Mesendoderm (in vitro differentiated cells): ENCODE results near the gene SLC23A2.

Experiments
- DNase-seq: peaks from one replicate; pipeline ENCODE4 v3.0.0; 2013
- H2AK5ac ChIP-seq: 2 replicates; pipeline ENCODE4 v1.6.1; 2013; ENCODE audit warnings: low read length, inconsistent platforms
- H2BK120ac ChIP-seq: 2 replicates; pipeline ENCODE4 v1.6.1; 2013; ENCODE audit warnings: low read depth, mild to moderate bottlenecking, low read length, moderate library complexity, mixed read lengths
- H2BK15ac ChIP-seq: replicated peaks from 2 replicates; pipeline ENCODE4 v1.6.1; 2013; ENCODE audit warnings: low read depth, mild to moderate bottlenecking, moderate library complexity
- H2BK5ac ChIP-seq: 2 replicates; pipeline ENCODE4 v1.6.1; 2013; ENCODE audit warnings: low read length, inconsistent platforms
- H3K18ac ChIP-seq: 2 replicates; pipeline ENCODE4 v1.6.1; 2013; ENCODE audit warnings: mild to moderate bottlenecking, low read length, mixed read lengths
- H3K23ac ChIP-seq: one replicate; pipeline ENCODE4 v1.6.1; 2013; ENCODE audit warnings: low read length
- H3K27ac ChIP-seq: 2 replicates; pipeline ENCODE4 v1.5.1; 2013; ENCODE audit warnings: low read depth, mild to moderate bottlenecking, inconsistent platforms, low read length, moderate library complexity
- H3K27me3 ChIP-seq: 2 replicates; pipeline ENCODE4 v1.6.1; 2013; ENCODE audit warnings: low read length, control low read depth, mild to moderate bottlenecking, inconsistent platforms; ENCODE audit not compliant: insufficient read depth, poor library complexity
- H3K36me3 ChIP-seq: 2 replicates; pipeline ENCODE4 v1.6.1; 2013; ENCODE audit warnings: low read length, inconsistent platforms; ENCODE audit not compliant: control insufficient read depth, insufficient read depth
- H3K4ac ChIP-seq: one replicate; pipeline ENCODE4 v1.6.1; 2013; ENCODE audit warnings: low read depth, mild to moderate bottlenecking, low read length, moderate library complexity
- H3K4me1 ChIP-seq: 2 replicates; pipeline ENCODE4 v1.6.1; 2013; ENCODE audit warnings: low read depth, low read length, inconsistent platforms; ENCODE audit not compliant: control insufficient read depth
- H3K4me2 ChIP-seq: 2 replicates; pipeline ENCODE4 v1.6.1; 2013; ENCODE audit warnings: low read length
- H3K4me3 ChIP-seq: 2 replicates; pipeline ENCODE4 v1.5.1; 2013; ENCODE audit warnings: mild to moderate bottlenecking, low read length
- H3K56ac ChIP-seq: one replicate; pipeline ENCODE4 v1.6.1; 2013; ENCODE audit warnings: low read length
- H3K79me1 ChIP-seq: 2 replicates; pipeline ENCODE4 v1.6.1; 2013; ENCODE audit warnings: low read length, inconsistent platforms
- H3K79me2 ChIP-seq: 2 replicates; pipeline ENCODE4 v1.6.1; 2013; ENCODE audit warnings: mild to moderate bottlenecking, low read length; ENCODE audit not compliant: control insufficient read depth, insufficient read depth
- H3K9ac ChIP-seq: 2 replicates; pipeline ENCODE4 v1.6.1; 2013; ENCODE audit warnings: low read length, inconsistent platforms
- H4K5ac ChIP-seq: one replicate; pipeline ENCODE4 v1.6.1; 2013; ENCODE audit warnings: low read length
- H4K8ac ChIP-seq: one replicate; pipeline ENCODE4 v1.6.1; 2013; ENCODE audit warnings: low read depth, mild to moderate bottlenecking, control low read depth, low read length, moderate library complexity
- WGBS: extraction: QIAGEN DNeasy Blood & Tissue Kit; methylation state at CpG from one replicate; pipeline ENCODE4 v1.1.7; 2013; ENCODE audit warnings: low lambda C conversion rate, missing lambda C conversion rate; ENCODE audit not compliant: insufficient coverage; ENCODE audit errors: extremely low coverage; 5-methylcytosine and 5-hydroxymethylcytosine counted together

SLC23A2 gene

DNA sequence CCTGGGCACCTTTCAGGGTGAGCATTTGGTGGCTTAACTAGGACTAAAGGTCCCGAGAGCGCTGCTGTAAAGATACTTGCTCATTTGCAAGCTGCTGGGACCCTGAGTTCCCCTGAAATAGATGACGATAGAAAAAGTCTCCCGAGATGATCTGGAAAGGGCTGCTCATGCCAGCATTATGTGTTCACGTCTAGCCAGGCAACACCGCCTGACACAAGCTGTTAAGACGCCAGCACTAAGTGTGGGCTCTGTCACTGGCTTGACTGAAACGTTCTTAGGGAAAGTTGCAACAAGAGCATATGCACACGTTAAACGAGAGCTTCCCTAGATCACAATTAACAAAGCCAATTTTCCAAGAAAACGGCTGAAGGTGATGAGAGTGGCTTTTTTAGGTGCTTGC, 113.7 kb downstream of the SLC23A2 start:
- no peaks in the 10 kb centered on the region for H3K27me3 ChIP-seq
- H3K18ac ChIP-seq = no peak overlapping the region
- H3K23ac ChIP-seq = no peak overlapping the region
- no peak overlapping the region for H2BK120ac ChIP-seq
- no peak overlapping the region for H2AK5ac ChIP-seq
- H3K36me3 ChIP-seq = no peaks in the 10 kb centered on the region
- no peak overlapping the region for H2BK15ac ChIP-seq
- no peaks in the 10 kb centered on the region for H3K79me1 ChIP-seq
- H3K4me2 ChIP-seq = no peak overlapping the region
- no peaks in the 10 kb centered on the region for H3K4me1 ChIP-seq
- no CpG with 5 or more reads among the region's 11 CpGs for WGBS
- H3K4ac ChIP-seq = no peak overlapping the region
- H2BK5ac ChIP-seq = no peak overlapping the region
- H3K56ac ChIP-seq = no peak overlapping the region
- no peak overlapping the region for H4K5ac ChIP-seq
- no peak overlapping the region for H3K27ac ChIP-seq
- DNase-seq = no peak
- no peak overlapping the region for H3K9ac ChIP-seq
- H4K8ac ChIP-seq = no peak overlapping the region
- H3K4me3 ChIP-seq = no peak overlapping the region
- H3K79me2 ChIP-seq = no peaks in the 10 kb centered on the region

DNA sequence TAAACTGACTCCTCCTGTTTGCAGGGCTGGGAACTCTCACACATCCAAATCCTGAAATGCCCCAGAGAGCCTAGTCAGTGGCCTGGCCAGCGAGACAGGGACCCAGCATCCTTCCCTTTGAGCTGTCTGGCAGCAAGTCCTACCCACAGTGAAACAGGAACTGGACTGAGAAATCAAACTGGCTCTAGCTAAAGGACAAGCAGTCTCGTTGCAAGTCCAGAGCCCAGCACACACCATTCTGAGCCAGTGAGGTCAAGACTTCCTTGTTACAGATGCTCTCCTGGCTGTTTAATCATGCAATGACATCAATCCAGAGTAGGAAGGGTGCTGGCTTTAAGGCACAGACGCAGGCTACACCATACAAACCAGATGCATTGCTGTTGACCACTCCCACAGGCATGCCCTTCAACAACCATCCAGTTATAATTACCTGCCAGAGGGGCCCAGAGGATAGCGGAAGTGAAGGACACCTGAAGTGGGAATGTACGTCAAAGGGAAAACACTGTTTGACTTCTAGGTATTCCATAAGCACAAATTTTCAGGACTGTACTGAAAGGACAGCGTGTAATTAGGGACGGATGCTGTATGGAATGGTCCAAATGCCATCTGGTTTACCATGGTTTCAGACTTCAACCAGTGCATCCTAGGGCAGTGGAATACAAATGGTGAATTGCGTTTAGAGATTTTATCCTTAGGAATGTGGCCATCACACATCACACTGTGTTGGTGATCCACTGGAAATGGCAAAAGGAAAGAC, 114.4 kb downstream of the SLC23A2 start:
- no peak overlapping the region for H4K5ac ChIP-seq
- WGBS = no CpG with 5 or more reads among the region's 8 CpGs
- no peaks in the 10 kb centered on the region for H3K4me1 ChIP-seq
- H3K79me2 ChIP-seq = no peaks in the 10 kb centered on the region
- H3K23ac ChIP-seq = no peak overlapping the region
- H3K27ac ChIP-seq = no peak overlapping the region
- no peak overlapping the region for H4K8ac ChIP-seq
- no peak overlapping the region for H3K18ac ChIP-seq
- DNase-seq = no peak
- H2BK120ac ChIP-seq = no peak overlapping the region
- H3K27me3 ChIP-seq = no peaks in the 10 kb centered on the region
- H2AK5ac ChIP-seq = no peak overlapping the region
- no peak overlapping the region for H3K56ac ChIP-seq
- no peaks in the 10 kb centered on the region for H3K36me3 ChIP-seq
- H3K4me2 ChIP-seq = no peak overlapping the region
- H3K9ac ChIP-seq = no peak overlapping the region
- no peak overlapping the region for H2BK15ac ChIP-seq
- no peak overlapping the region for H2BK5ac ChIP-seq
- H3K4me3 ChIP-seq = no peak overlapping the region
- no peaks in the 10 kb centered on the region for H3K79me1 ChIP-seq
- no peak overlapping the region for H3K4ac ChIP-seq

DNA sequence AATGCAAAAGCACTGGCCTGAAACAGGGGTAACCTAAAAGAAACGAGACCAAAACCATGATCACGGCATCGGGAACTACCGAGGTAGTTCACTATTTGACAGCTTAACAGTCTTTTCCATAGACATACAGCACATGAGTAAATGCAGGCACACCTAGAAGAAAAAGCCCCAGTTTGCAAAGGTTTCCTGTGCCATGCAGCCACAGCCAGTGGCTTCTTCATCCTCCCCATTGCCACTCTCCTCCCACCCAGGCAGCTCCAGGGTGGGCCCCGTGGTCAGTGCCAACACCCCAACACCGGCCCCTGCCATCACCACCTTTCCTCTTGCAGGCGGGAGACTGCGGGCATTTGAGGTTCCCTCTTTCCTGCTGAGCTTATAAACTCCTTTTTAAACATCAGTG, 115.4 kb downstream of the SLC23A2 start:
- no peak overlapping the region for H3K23ac ChIP-seq
- H3K4me1 ChIP-seq = no peaks in the 10 kb centered on the region
- H4K5ac ChIP-seq = no peak overlapping the region
- no peak overlapping the region for H3K4me3 ChIP-seq
- no peaks in the 10 kb centered on the region for H3K79me2 ChIP-seq
- H2BK15ac ChIP-seq = no peak overlapping the region
- no peak overlapping the region for H4K8ac ChIP-seq
- no peaks in the 10 kb centered on the region for H3K36me3 ChIP-seq
- no peak for DNase-seq
- H2BK120ac ChIP-seq = no peak overlapping the region
- no peak overlapping the region for H3K27ac ChIP-seq
- no peak overlapping the region for H2BK5ac ChIP-seq
- H3K4ac ChIP-seq = no peak overlapping the region
- H3K9ac ChIP-seq = no peak overlapping the region
- H3K56ac ChIP-seq = no peak overlapping the region
- WGBS = no CpG with 5 or more reads among the region's 8 CpGs
- no peak overlapping the region for H2AK5ac ChIP-seq
- H3K79me1 ChIP-seq = no peaks in the 10 kb centered on the region
- H3K4me2 ChIP-seq = no peak overlapping the region
- H3K27me3 ChIP-seq = no peaks in the 10 kb centered on the region
- H3K18ac ChIP-seq = no peak overlapping the region

DNA sequence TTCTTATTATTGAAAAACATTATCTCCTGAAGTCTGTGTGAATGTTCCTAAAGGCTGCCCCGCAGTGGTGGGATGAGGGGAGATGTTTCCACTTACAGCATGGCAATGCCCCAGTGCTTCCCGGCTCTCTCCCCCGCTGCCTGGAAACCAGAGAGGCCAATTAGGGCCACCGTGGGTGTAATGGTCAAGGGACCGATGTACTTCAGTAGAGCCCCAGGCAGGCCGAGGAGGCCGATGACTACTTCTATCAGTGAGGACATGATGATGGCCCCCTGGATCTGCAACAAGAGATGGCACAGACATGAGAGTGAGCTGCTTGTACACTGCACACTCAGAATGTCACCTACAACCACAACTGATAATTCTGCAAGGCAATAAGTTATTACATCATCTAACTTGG, 117.8 kb downstream of the SLC23A2 start:
- Histone ChIP-seq H4K8ac (no peak overlapping the region), H3K36me3 (no peaks in the 10 kb centered on the region), H3K18ac (no peak overlapping the region), H3K79me2 (no peaks in the 10 kb centered on the region), H2BK5ac (no peak overlapping the region), H3K4ac (no peak overlapping the region), H3K27ac (no peak overlapping the region), H2AK5ac (no peak overlapping the region), H3K56ac (no peak overlapping the region), H4K5ac (no peak overlapping the region), H3K4me2 (no peak overlapping the region), H3K27me3 (no peaks in the 10 kb centered on the region), H2BK15ac (no peak overlapping the region), H2BK120ac (no peak overlapping the region), H3K23ac (no peak overlapping the region), H3K9ac (no peak overlapping the region), H3K79me1 (no peaks in the 10 kb centered on the region), H3K4me1 (no peaks in the 10 kb centered on the region), H3K4me3 (no peak overlapping the region)
- no peak for DNase-seq
- WGBS = no CpG with 5 or more reads among the region's 7 CpGs

DNA sequence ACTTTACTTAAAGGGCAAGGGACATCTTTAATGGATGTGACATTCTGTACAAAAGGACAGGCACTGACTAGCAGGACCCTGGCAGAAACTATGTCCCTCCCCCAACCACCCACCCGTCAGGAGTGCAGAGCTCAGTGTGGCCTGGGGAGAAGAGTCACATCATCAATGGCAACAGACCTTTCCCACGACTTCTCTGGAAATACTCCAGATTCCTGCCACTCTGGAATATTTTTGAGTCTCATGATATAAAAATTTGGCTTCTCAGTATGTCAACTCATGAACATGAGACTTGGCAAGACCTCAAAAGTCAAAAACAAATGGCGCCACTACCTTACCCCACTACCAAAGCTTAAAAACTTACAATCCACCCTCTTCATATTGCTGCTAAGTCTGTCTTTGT, 118.3 kb downstream of the SLC23A2 start:
- no peak for DNase-seq
- H4K5ac ChIP-seq = no peak overlapping the region
- no peak overlapping the region for H4K8ac ChIP-seq
- H3K36me3 ChIP-seq = no peaks in the 10 kb centered on the region
- H2AK5ac ChIP-seq = no peak overlapping the region
- WGBS = no CpG with 5 or more reads among the region's 3 CpGs
- H3K4me2 ChIP-seq = no peak overlapping the region
- H2BK15ac ChIP-seq = no peak overlapping the region
- H3K27ac ChIP-seq = no peak overlapping the region
- no peaks in the 10 kb centered on the region for H3K79me2 ChIP-seq
- no peak overlapping the region for H3K4ac ChIP-seq
- H3K27me3 ChIP-seq = no peaks in the 10 kb centered on the region
- no peaks in the 10 kb centered on the region for H3K79me1 ChIP-seq
- H3K56ac ChIP-seq = no peak overlapping the region
- no peak overlapping the region for H2BK120ac ChIP-seq
- no peak overlapping the region for H2BK5ac ChIP-seq
- H3K4me1 ChIP-seq = no peaks in the 10 kb centered on the region
- H3K23ac ChIP-seq = no peak overlapping the region
- no peak overlapping the region for H3K18ac ChIP-seq
- no peak overlapping the region for H3K4me3 ChIP-seq
- H3K9ac ChIP-seq = no peak overlapping the region
